HepG2 (cell line): Measurements from ENCODE around the gene AHCY. TPM values are rescaled to one million over a fixed set of nuclear protein-coding genes. Genes with fewer than 3 reads are reported as not detected.

Source experiments
- ARHGAP35 ChIP-seq: sonication (generic); formaldehyde crosslinking; IDR thresholded peaks from 2 replicates; pipeline ENCODE4 v1.9.0; 2022; ENCODE audit warnings: mild to moderate bottlenecking, inconsistent platforms, moderate library complexity, missing genetic modification reagents, borderline replicate concordance
- ATF7 ChIP-seq, 2 experiments: fragments of 450-650 bp in 1 of 2; sonication (generic) in 1 of 2; formaldehyde crosslinking in 1 of 2; IDR thresholded peaks; 2 replicates each; pipeline versions ENCODE4 v1.4.0 to v1.6.1; 2016 to 2020; ENCODE audit warnings: antibody characterized with exemption in 1 of 2, mild to moderate bottlenecking in 1 of 2, missing genetic modification reagents in 1 of 2
- ATM ChIP-seq: fragments of 450-650 bp; IDR thresholded peaks from 2 replicates; pipeline ENCODE4 v1.7.1; 2017; ENCODE audit warnings: mild to moderate bottlenecking, borderline replicate concordance
- CBFB ChIP-seq: sonication (generic); formaldehyde crosslinking; IDR thresholded peaks from 2 replicates; pipeline ENCODE4 v1.4.0; 2020; ENCODE audit warnings: missing genetic modification reagents
- CHD4 ChIP-seq: fragments of 200-600 bp; sonication (generic); IDR thresholded peaks from 2 replicates; pipeline ENCODE4 v1.7.0; 2017; ENCODE audit warnings: mild to moderate bottlenecking, low read length, borderline replicate concordance
- FOXM1 ChIP-seq: sonication (generic); formaldehyde crosslinking; IDR thresholded peaks from 2 replicates; pipeline ENCODE4 v1.5.0; 2020; ENCODE audit warnings: missing genetic modification reagents
- HNRNPL ChIP-seq: fragments of 200-400 bp; formaldehyde crosslinking; IDR thresholded peaks from 2 replicates; pipeline ENCODE4 v1.6.1; 2017; ENCODE audit warnings: mild to moderate bottlenecking, low read depth, low read length
- KDM5A ChIP-seq: fragments of 200-600 bp; sonication (generic); IDR thresholded peaks from 2 replicates; pipeline ENCODE4 v1.7.0; 2018; ENCODE audit warnings: antibody characterized with exemption, mild to moderate bottlenecking, low read length, borderline replicate concordance
- LBX2 ChIP-seq: sonication (generic); formaldehyde crosslinking; IDR thresholded peaks from 2 replicates; pipeline ENCODE4 v1.5.0; 2020; ENCODE audit warnings: missing genetic modification reagents, mild to moderate bottlenecking, borderline replicate concordance
- PRDM4 ChIP-seq: sonication (generic); formaldehyde crosslinking; IDR thresholded peaks from 2 replicates; pipeline ENCODE4 v1.9.0; 2021; ENCODE audit warnings: missing genetic modification reagents, borderline replicate concordance
- SMARCE1 ChIP-seq: fragments of 450-650 bp; IDR thresholded peaks from 2 replicates; pipeline ENCODE4 v1.6.1; 2017; ENCODE audit warnings: borderline replicate concordance
- TBX3 ChIP-seq: fragments of 450-650 bp; IDR thresholded peaks from 2 replicates; pipeline ENCODE4 v1.6.1; 2017; ENCODE audit warnings: antibody characterized with exemption, mild to moderate bottlenecking, inconsistent platforms, borderline replicate concordance
- ZBTB10 ChIP-seq: sonication (generic); formaldehyde crosslinking; IDR thresholded peaks from 2 replicates; pipeline ENCODE4 v1.4.0; 2020; ENCODE audit warnings: missing genetic modification reagents, borderline replicate concordance
- ZC3H4 ChIP-seq: sonication (generic); formaldehyde crosslinking; IDR thresholded peaks from 2 replicates; pipeline ENCODE4 v1.4.0; 2020; ENCODE audit warnings: missing genetic modification reagents, borderline replicate concordance
- ZNF136 ChIP-seq: sonication (generic); formaldehyde crosslinking; IDR thresholded peaks from 2 replicates; pipeline ENCODE4 v1.8.1; 2022; ENCODE audit warnings: low read depth, mild to moderate bottlenecking, moderate library complexity, missing genetic modification reagents
- ZNF235 ChIP-seq: sonication (generic); formaldehyde crosslinking; IDR thresholded peaks from 2 replicates; pipeline ENCODE4 v1.8.1; 2023; ENCODE audit warnings: mild to moderate bottlenecking, missing genetic modification reagents, borderline replicate concordance
- ZNF441 ChIP-seq: sonication (generic); formaldehyde crosslinking; IDR thresholded peaks from 2 replicates; pipeline ENCODE4 v1.7.0; 2021; ENCODE audit warnings: missing genetic modification reagents, borderline replicate concordance
- ZNF768 ChIP-seq: sonication (generic); formaldehyde crosslinking; IDR thresholded peaks from 2 replicates; pipeline ENCODE4 v1.4.0; 2020; ENCODE audit warnings: missing genetic modification reagents
- ZNF782 ChIP-seq: sonication (generic); formaldehyde crosslinking; IDR thresholded peaks from 2 replicates; pipeline ENCODE4 v1.4.0; 2020; ENCODE audit warnings: missing genetic modification reagents, mild to moderate bottlenecking, borderline replicate concordance
- polyA plus RNA-seq, 8 experiments: library from polyadenylated mRNA; depleted of rRNA in 3 of 8; stranded (reverse) in 7 of 8; unstranded in 1 of 8; fragments of >200 nt; fragmentation: Illumina TruSeq in 4 of 8; extraction: Trizol in 4 of 8; gene quantifications; 2 replicates each; pipeline versions ENCODE4 v1.2.1 to v1.2.3, GENCODE V29; 2011 to 2016; ENCODE audit warnings: low read depth in 4 of 8, missing spikeins in 1 of 8, mixed read lengths in 1 of 8; ENCODE audit not compliant: insufficient read depth in 1 of 8
- total RNA-seq, 5 experiments: library from RNA; depleted of rRNA; stranded (reverse); fragments of >200 nt; fragmentation: Illumina TruSeq; extraction: Trizol; gene quantifications; 2 replicates each; pipeline ENCODE4 v1.2.3, GENCODE V29; 2016; ENCODE audit warnings: low read depth in 1 of 5

The AHCY gene
- total and polyA plus RNA-seq, 2 of the 13 experiments (the other 11 are each of a cell fraction or from before 2014, with no cell fraction given) = 407 to 419 TPM

GRCh38 chr20:34268851-34269636 lies 34.1 kb downstream of the AHCY start (continued):
- TF ChIP-seq PRDM4 (CRISPR knock-in tag) (no peak), ZNF136 (CRISPR knock-in tag) (no peak), ZNF441 (CRISPR knock-in tag) (no peak), ZNF782 (CRISPR knock-in tag) (no peak), FOXM1 (no peak), ZNF235 (CRISPR knock-in tag) (no peak), TBX3 (no peak), ATM (no peak), SMARCE1 (no peak), ARHGAP35 (CRISPR knock-in tag) (no peak), ZC3H4 (CRISPR knock-in tag) (no peak), CBFB (CRISPR knock-in tag) (no peak), ATF7 (IDR thresholded peaks at IDR 0.05) (no peak), ATF7 (CRISPR knock-in tag; IDR thresholded peaks at IDR 0.05) (no peak), ZBTB10 (CRISPR knock-in tag) (no peak), LBX2 (no peak), KDM5A (no peak), HNRNPL (no peak), ZNF768 (CRISPR knock-in tag) (peak; percentile 55; the same call in 1 of the 2 replicates), CHD4 (no peak)
